AG04449 (cell line): ENCODE results near the gene USP5.

Source experiments
- CTCF ChIA-PET: fragments of 350-600 bp; formaldehyde crosslinking; extraction: SDS; loops from one replicate; lab custom pipeline; 2021; ENCODE audit warnings: antibody characterized with exemption; lab: Yijun Ruan, JAX
- POLR2A ChIA-PET: fragments of 400-600, 350-600 bp; formaldehyde crosslinking; extraction: SDS; loops from one replicate; lab custom pipeline; 2020; ENCODE audit warnings: antibody characterized with exemption, inconsistent platforms; lab: Yijun Ruan, JAX
- DNase-seq: peaks from one replicate; pipeline ENCODE4 v3.0.0-alpha.2; 2010; ENCODE audit warnings: low read depth, low spot score
- H3K4me3 ChIP-seq: 2 replicates; pipeline ENCODE4 v1.5.1; 2011; ENCODE audit warnings: low read depth, mild to moderate bottlenecking, control low read depth, low read length
- CTCF ChIP-seq: IDR thresholded peaks from one replicate; pipeline ENCODE4 v1.5.1; 2011; ENCODE audit warnings: mild to moderate bottlenecking, moderate library complexity, low read length, control low read depth, inconsistent platforms; ENCODE audit not compliant: insufficient read depth; ENCODE audit errors: missing control alignments

Gene USP5

GRCh38 chr12:6852651-6853354 lies 853 bp downstream of the USP5 start:
- CTCF ChIA-PET, result interaction anchor here (0.6 to 18.1 kb wide), 9 partner anchors 11 to 255 kb away, joined by 3 to 316 read pairs (median 8); partner anchors contain the start of genes GNB3, MLF2, P3H3 and SPSB2
- POLR2A ChIA-PET, result interaction anchor here (1.2 to 8.8 kb wide), 9 partner anchors 10 to 100 kb away, joined by 3 to 164 read pairs (median 16); partner anchors contain the start of genes GNB3, MLF2, P3H3 and PTMS
- no peak for DNase-seq
- TF ChIP-seq CTCF, result no peak
- peak overlapping the region; percentile 69 for H3K4me3 ChIP-seq

- POLR2A ChIA-PET, result interaction anchor here (1.2 to 8.8 kb wide), 7 partner anchors 9 to 101 kb away, joined by 4 to 164 read pairs (median 19); partner anchors contain the start of genes GNB3, MLF2, P3H3 and PTMS
- CTCF ChIA-PET, result interaction anchor here (0.9 to 18.1 kb wide), 6 partner anchors 14 to 100 kb away, joined by 3 to 316 read pairs (median 28); partner anchors contain the start of genes MLF2, P3H3, SPSB2 and TPI1
- DNase-seq, result no peak
- no peak for TF ChIP-seq CTCF
- peak overlapping the region; percentile 69 for H3K4me3 ChIP-seq
Observed at GRCh38 chr12:6853626-6854025, 1.7 kb downstream of the USP5 start.

- DNase-seq, result no peak
- no peak overlapping the region; the same call in 1 of the 2 replicates for H3K4me3 ChIP-seq
- TF ChIP-seq CTCF, result no peak
- POLR2A ChIA-PET, result interaction anchor here (1.5 to 8.8 kb wide), 3 partner anchors 15 to 101 kb away, joined by 6 to 164 read pairs (median 16); partner anchors contain the start of genes MLF2, SPSB2 and TPI1
- CTCF ChIA-PET, result interaction anchor here (1.5 to 18.1 kb wide), 5 partner anchors 13 to 100 kb away, joined by 5 to 316 read pairs (median 43); partner anchors contain the start of genes MLF2, P3H3, SPSB2 and TPI1
Observed at GRCh38 chr12:6854036-6854435, 2.1 kb downstream of the USP5 start.

GRCh38 chr12:6855322-6855721 lies 3.4 kb downstream of the USP5 start:
- DNase-seq, result no peak
- no peak overlapping the region for H3K4me3 ChIP-seq
- CTCF ChIA-PET, result interaction anchor here (0.8 to 18.1 kb wide), 5 partner anchors 9 to 36 kb away, joined by 3 to 316 read pairs (median 43); partner anchors contain the start of genes P3H3, SPSB2 and TPI1
- POLR2A ChIA-PET, result interaction anchor here (8.8 kb wide), 1 partner anchor 14 kb away, joined by 164 read pairs; the partner anchor contains the start of genes SPSB2 and TPI1
- no peak for TF ChIP-seq CTCF

GRCh38 chr12:6858799-6859198 lies 6.8 kb downstream of the USP5 start:
- ChIA-PET CTCF (interaction anchor here (0.6 to 4.4 kb wide), 2 partner anchors 12 to 25 kb away, joined by 3 to 39 read pairs; partner anchors contain the start of gene SPSB2), POLR2A (interaction anchor here (1.1 kb wide), 1 partner anchor 9 kb away, joined by 4 read pairs; the partner anchor contains the start of gene TPI1)

More at GRCh38 chr12:6858799-6859198, 6.8 kb downstream of the USP5 start:
- TF ChIP-seq CTCF, result no peak
- DNase-seq, result no peak
- no peak overlapping the region for H3K4me3 ChIP-seq
